Left ventricle myocardium inferior (tissue), 1 donor: ENCODE measurements around the gene FAAP24. TPM values are rescaled to one million over a fixed set of nuclear protein-coding genes. Genes with fewer than 3 reads are reported as not detected.
"Not testable (repeated sequence)": the region's sequence is repeated elsewhere in the genome, so short reads cannot be mapped to it uniquely, and the experiment has no call there.

Experiments
- DNase-seq: peaks from one replicate; pipeline ENCODE4 v3.0.0-alpha.2; 2020
- H3K27ac ChIP-seq: fragments of 200-600 bp; replicated peaks from 2 replicates; pipeline ENCODE4 v1.8.0; 2021
- H3K27me3 ChIP-seq: fragments of 200-600 bp; 2 replicates; pipeline ENCODE4 v1.8.0; 2021; ENCODE audit warnings: low read depth
- H3K36me3 ChIP-seq: fragments of 200-600 bp; 2 replicates; pipeline ENCODE4 v1.8.0; 2021
- H3K4me1 ChIP-seq: fragments of 200-600 bp; 2 replicates; pipeline ENCODE4 v1.8.0; 2021
- H3K4me3 ChIP-seq: fragments of 200-600 bp; 2 replicates; pipeline ENCODE4 v1.8.0; 2021; ENCODE audit warnings: mild to moderate bottlenecking, moderate library complexity
- H3K9me3 ChIP-seq: fragments of 200-600 bp; replicated peaks from 2 replicates; pipeline ENCODE4 v1.8.0; 2021
- intact Hi-C: fragments of 100-400 bp; cut with micrococcal nuclease; formaldehyde crosslinking; loops from one replicate; pipeline ENCODE4 v1.11.0; 2022
- total RNA-seq: library from RNA; stranded (reverse); fragmentation: NEBNext Ultra II Directional; extraction: Animal tissue kit (Norgen Biotek cat#: 25700); gene quantifications from one replicate; pipeline ENCODE4 v1.2.1, GENCODE V29; 2021
- TF ChIP-seq, protein P1 (sequence below): fragments of 200-600 bp; IDR thresholded peaks from 2 replicates; pipeline ENCODE4 v1.8.0; 2021; ENCODE audit warnings: antibody characterized with exemption, mild to moderate bottlenecking, borderline replicate concordance
- donor health status: DM: no; HTN: yes; CAD: no; lungs with severe emphysema.

The FAAP24 gene
- total RNA-seq, 1 donor from 2014 or later, result 0.49 TPM

DNA sequence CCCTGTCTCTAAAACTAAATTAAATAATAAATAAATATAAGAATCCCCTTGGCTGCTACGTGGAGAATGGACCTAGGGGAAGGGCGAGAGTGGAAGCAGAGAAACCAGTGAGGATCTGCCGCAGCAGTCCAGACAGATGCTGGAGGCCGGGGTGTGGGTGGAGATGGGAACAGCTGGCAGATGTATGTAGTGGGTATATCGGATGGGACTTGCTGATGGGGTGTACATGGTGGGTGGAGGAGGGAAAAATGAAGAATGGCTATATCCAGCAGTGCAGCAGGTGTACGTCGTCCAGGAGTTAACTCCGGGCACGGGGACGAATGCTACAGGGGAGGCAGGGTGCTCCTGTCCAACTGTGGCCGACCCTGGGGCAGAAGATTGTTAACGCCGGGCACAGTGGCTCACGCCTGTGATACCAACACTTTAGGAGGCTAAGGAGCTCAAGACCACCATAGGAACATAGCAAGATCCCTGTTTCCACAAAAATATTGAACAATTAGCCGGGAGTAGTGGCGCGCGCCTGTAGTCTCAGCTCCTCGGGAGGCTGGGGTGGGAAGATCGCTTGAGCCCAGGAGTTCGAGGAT lies 938 bp upstream of the FAAP24 start:
- Histone ChIP-seq H3K9me3 (no peaks in the 10 kb centered on the region), H3K36me3 (peaks cover 9% of the 10 kb centered on the region), H3K27me3 (no peaks in the 10 kb centered on the region), H3K27ac (peak overlapping the region; percentile 76), H3K4me3 (peak overlapping the region; percentile 92), H3K4me1 (peaks cover 30% of the 10 kb centered on the region)
- DNase-seq, result no peak
- intact Hi-C loops, result no loop called here
- TF ChIP-seq, protein P1, sequence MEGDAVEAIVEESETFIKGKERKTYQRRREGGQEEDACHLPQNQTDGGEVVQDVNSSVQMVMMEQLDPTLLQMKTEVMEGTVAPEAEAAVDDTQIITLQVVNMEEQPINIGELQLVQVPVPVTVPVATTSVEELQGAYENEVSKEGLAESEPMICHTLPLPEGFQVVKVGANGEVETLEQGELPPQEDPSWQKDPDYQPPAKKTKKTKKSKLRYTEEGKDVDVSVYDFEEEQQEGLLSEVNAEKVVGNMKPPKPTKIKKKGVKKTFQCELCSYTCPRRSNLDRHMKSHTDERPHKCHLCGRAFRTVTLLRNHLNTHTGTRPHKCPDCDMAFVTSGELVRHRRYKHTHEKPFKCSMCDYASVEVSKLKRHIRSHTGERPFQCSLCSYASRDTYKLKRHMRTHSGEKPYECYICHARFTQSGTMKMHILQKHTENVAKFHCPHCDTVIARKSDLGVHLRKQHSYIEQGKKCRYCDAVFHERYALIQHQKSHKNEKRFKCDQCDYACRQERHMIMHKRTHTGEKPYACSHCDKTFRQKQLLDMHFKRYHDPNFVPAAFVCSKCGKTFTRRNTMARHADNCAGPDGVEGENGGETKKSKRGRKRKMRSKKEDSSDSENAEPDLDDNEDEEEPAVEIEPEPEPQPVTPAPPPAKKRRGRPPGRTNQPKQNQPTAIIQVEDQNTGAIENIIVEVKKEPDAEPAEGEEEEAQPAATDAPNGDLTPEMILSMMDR, result no peak

DNA sequence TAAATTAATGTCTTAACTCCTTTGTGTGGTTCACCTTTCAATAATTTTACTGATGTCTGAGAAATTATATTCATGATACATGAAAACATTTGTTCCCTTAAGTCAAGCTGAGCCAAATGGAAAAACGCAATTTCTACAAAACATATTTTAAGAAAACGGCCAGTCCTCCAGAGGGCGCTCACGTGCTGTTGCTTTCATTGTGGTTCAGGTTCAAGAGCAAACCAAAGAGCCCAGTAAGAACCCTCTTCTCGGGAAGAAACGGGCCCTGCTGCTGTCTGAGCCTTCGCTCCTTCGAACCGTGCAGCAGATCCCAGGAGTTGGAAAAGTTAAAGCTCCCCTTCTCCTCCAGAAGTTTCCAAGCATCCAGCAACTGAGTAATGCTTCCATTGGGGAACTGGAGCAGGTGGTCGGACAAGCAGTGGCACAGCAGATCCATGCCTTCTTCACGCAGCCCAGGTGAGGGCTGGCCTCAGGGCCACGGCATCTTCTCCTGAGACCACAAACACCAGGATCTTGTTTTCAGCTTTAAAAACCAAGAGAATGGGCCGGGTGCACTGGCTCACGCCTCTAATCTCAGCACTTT lies 4.3 kb downstream of the FAAP24 start:
- Histone ChIP-seq H3K27ac (no peak overlapping the region), H3K27me3 (no peaks in the 10 kb centered on the region), H3K9me3 (no peaks in the 10 kb centered on the region), H3K4me3 (no peak overlapping the region), H3K36me3 (no peaks in the 10 kb centered on the region), H3K4me1 (peaks cover 13% of the 10 kb centered on the region)
- TF ChIP-seq, protein P1, result peak; percentile 73
- peak; percentile 69 for DNase-seq
- intact Hi-C loops, result no loop called here

DNA sequence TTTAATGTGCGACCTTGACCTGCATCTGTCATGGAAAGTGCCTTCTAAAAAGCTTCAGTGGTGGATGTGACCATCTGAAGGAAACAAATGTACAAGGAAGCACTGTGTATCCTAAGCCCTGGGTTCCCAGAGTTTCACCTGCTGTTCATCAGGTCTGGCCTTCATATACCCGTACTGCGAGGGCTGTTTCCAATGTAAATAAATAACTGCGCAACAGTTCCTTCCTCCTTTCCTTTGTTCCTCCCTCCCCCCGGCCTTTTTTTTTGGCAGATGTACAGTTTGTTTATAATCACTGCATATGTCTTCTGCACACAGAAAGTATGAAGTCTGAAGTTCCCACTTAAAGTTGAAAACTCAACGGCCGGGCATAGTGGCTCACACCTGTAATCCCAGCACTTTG lies 5.2 kb downstream of the FAAP24 start:
- TF ChIP-seq, protein P1, result no peak
- H3K36me3 ChIP-seq, result no peaks in the 10 kb centered on the region
- intact Hi-C loops, result no loop called here
- H3K27me3 ChIP-seq, result no peaks in the 10 kb centered on the region
- H3K4me3 ChIP-seq, result no peak overlapping the region
- no peak overlapping the region for H3K27ac ChIP-seq
- no peak for DNase-seq
- H3K4me1 ChIP-seq, result peaks cover 6% of the 10 kb centered on the region
- H3K9me3 ChIP-seq, result no peaks in the 10 kb centered on the region

DNA sequence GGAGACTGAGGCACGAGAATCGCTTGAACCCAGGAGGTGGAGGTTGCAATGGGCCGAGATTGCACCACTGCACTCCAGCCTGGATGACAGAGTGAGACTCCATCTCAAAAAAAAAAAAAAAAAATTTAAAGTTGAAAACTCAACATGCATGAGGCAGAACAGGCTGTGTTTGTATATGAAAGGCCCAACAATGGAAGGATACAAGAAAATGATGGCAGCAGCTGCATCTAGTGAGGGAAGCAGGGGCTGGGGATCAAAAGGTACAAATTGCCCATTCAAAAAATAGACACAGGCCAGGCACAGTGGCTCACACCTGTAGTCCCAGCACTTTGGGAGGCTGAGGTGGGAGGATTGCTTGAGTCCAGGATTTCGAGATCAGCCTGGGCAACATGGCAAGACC lies 5.8 kb downstream of the FAAP24 start:
- H3K36me3 ChIP-seq, H3K4me1 ChIP-seq, H3K27ac ChIP-seq, H3K4me3 ChIP-seq, intact Hi-C loops, H3K9me3 ChIP-seq, DNase-seq, H3K27me3 ChIP-seq: not testable (repeated sequence)

DNA sequence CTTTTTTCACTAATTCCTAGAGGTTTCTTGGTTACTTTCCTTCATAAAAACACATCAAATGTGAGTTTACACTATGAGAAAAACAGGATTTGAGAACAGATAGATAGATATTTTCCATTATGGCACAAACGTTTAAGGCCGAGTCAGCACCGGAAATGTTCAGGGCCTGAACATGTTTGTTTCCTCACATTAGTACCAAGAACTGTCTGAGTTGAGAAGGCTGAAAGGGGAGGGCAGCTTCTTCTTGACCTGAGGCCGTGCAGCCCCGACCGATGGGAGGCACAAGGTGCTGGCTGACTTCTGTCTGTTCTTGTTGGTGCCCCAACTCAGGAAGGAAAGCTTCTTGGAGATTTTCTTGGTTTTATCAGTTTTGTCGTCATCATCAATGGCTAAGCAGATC lies 7.8 kb downstream of the FAAP24 start:
- DNase-seq, H3K36me3 ChIP-seq, H3K27ac ChIP-seq, H3K9me3 ChIP-seq, H3K4me1 ChIP-seq, H3K4me3 ChIP-seq, H3K27me3 ChIP-seq, intact Hi-C loops: not testable (repeated sequence)

DNA sequence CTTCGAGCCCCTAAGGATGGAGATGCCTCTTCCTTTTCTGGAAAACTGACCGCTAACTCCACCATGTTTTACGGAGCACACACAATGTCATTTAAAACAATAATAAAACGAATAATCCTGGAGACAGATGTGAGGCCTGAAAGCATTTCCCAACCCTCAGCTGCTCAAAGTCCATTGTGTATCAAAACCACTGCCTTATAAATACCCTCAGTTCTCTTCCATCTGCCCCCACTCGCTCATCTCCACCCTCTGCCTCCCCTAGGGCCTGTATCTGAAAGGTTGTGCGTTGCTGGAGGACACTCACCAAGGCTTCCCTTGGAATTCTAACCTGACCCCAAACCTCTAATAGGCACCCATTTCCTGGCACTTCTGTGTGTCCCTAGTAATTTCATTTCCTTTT lies 10.4 kb downstream of the FAAP24 start:
- H3K9me3 ChIP-seq, H3K4me3 ChIP-seq, H3K4me1 ChIP-seq, H3K27me3 ChIP-seq, H3K36me3 ChIP-seq, DNase-seq, intact Hi-C loops, H3K27ac ChIP-seq: not testable (repeated sequence)

DNA sequence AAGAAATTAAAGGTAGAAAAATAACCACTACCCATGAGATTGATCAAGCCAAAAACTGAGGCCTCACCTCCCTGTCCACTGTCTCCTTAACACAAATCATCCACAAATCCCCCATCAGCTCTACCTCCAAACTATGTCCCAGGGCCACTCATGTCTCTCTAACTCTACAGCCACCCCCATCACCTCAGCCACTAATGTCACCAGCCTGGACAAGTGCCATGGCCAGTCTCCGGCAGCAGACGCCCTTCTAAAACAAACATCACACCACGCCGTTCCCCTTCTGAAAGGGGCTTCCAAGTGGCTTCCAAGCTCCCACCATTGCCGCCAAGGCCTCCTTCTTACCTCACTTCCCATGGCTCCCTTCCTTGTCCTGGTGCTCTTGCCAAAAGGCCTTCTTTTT lies 16.2 kb downstream of the FAAP24 start:
- H3K4me1 ChIP-seq, DNase-seq, H3K27me3 ChIP-seq, intact Hi-C loops, H3K9me3 ChIP-seq, H3K4me3 ChIP-seq, H3K36me3 ChIP-seq, H3K27ac ChIP-seq: not testable (repeated sequence)
